Right renal cortex interstitium (tissue), 3 donors: ENCODE results near the gene SIPA1L3. TPM values are rescaled to one million over a fixed set of nuclear protein-coding genes. Genes with fewer than 3 reads are reported as not detected.

Experiments used
- DNase-seq, 3 donors: peaks; one replicate each; pipeline ENCODE4 v3.0.0-alpha.2; 2013; ENCODE audit warnings: low read depth in 3 of 3, low spot score in 2 of 3
- polyA plus RNA-seq, 3 donors: library from polyadenylated mRNA; unstranded; fragments of 120-200 nt; gene quantifications; one replicate each; pipeline ENCODE4 v1.2.1, GENCODE V29; 2013; ENCODE audit not compliant: insufficient read length in 3 of 3

SIPA1L3 gene
- polyA plus RNA-seq, 3 donors = 25.4 to 28.2 (median 25.7) TPM

DNA sequence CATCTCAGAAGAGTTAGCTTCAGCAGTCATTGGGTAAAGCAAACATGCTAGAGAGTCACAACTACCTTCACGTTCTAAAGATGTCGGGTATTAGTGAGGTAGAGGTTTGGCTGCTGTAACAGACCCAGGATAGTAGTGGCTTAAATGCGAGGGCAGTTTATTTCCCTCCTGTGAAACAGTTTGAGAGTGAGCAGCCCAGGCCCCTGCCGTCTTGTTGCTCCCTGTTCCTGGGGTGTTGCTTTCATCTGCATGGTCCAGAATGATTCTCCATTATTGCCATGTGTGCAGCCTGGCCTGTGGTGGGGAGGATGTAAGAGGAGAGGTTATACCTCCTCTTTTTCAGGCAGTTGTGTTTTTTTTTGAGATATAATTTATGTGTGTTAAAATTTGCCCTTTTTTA is 63.7 kb downstream of the SIPA1L3 start:
- DNase-seq = no peak

GRCh38 chr19:37972803-37973202 is 65.8 kb downstream of the SIPA1L3 start:
- no peak for DNase-seq

GRCh38 chr19:37973666-37974065 is 66.7 kb downstream of the SIPA1L3 start:
- no peak for DNase-seq

DNA sequence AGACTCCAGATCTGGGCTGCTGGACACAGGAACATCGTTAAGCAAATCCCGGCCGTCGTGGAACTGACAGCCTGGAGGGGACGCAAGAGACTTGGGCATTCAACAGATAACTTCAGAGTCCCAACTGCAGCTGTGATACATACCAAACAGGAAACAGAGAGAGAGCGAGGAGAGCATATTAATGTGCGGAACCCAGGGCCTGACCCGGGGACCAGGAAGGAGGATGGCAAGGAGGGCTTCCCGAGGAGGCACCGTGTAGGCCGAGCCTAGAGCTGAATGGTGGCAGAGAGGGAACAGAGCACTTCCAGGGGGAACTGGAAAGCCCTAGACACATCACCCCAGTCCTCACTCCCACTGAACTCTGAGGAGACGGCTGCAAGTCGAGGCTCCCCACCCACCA is 68.1 kb downstream of the SIPA1L3 start:
- no peak for DNase-seq

DNA sequence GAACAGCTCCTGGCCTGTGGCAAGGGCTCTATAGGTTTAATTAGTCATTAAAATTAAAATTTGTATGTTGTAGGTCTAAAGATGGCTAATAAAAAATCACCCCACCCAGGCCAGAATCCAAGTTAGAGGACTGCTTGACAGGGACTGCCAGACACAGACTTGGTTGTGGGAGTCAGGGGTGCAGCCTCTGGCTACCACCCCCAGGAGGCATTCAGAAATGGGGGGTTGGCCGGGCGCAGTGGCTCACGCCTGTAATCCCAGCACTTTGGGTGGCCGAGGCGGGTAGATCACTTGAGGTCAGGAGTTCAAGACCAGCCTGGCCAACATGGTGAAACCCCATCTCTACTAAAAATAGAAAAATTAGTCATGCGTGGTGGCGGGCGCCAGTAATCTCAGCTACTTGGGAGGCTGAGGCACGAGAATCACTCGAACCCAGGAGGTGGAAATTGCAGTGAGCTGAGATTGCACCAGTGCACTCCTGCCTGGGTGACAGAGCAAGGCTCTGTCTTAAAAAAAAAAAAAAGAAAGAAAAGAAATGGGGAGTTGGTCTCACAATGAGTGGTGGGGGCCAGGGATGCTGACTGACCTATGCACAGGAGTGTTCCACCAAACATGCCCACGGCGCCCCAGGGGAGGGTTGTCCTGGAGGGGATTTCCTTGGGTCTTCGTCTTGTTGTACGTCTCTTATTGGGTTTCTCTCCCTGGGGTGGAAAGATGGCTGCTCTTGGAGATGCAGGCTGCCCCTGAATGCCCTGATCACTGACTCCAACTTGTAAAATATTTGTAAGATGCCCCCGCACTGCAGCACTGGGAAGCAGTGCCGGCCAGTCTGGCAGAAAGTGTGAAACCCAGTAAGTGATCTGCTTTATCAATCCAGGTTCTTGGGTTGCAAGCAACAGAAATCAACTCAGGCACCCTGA is 68.8 kb downstream of the SIPA1L3 start:
- DNase-seq = no peak

GRCh38 chr19:37977391-37977790 is 70.4 kb downstream of the SIPA1L3 start:
- DNase-seq = no peak

DNA sequence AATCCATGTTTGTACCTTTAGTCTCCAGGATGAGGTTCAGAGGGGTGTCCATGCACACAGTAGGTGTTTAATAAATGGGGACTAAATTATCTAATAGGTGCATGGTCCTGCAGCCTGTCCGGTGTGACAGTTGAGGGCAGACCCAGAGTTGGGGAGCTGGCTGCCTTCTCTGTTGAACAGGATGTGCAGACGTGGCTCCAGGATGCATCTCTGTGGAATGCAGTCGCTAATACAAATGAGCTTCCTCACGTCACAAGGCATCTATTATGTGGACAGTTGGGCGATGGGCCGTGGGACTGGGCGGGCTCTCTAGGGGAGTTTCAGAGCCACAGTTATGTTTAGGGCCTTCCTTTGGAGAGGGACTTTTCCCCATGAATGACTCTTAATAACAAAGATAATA is 71.0 kb downstream of the SIPA1L3 start:
- DNase-seq = no peak

- DNase-seq = no peak
These were observed 72.6 kb downstream of the SIPA1L3 start for GRCh38 chr19:37979547-37980082.

DNA sequence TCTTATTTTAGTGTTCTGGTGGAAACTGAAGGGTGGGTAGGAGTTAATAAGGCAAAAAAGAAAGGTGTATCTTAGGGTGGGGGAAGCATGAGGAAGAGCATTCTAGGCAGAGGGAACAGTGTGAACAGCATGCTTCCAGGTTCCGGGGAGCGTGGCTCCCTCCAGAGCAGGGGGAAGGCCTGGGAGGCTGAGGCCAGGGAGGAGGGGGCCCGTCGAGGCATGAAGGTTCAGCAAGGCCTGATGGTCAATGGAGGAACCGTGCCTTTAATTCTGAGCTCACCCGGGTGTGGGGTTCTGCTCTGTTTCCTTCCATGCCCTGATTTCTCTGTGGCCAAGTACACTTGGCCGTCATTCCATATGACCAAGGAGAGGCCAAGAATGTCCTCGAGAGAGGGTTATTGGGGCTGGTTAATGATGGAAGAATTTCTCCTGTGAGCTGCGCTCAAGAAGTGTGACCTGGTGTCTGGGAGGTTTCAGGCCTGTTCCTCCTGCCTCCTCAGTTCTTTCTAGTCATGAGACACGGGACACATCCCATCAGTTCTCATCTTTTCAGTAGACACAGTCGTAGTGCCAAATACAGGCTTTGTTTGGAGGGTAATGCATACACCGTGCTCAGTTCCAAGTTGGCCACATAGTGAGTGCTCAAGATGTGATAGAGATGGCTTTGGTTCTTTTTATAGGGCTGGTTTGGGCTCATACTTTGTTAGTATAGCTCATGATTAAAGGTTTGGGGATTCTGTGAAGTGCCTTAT is 73.6 kb downstream of the SIPA1L3 start:
- DNase-seq = no peak

GRCh38 chr19:37981785-37982475 is 74.9 kb downstream of the SIPA1L3 start:
- DNase-seq = no peak

- no peak for DNase-seq
These were observed 75.6 kb downstream of the SIPA1L3 start for GRCh38 chr19:37982655-37983054.

DNA sequence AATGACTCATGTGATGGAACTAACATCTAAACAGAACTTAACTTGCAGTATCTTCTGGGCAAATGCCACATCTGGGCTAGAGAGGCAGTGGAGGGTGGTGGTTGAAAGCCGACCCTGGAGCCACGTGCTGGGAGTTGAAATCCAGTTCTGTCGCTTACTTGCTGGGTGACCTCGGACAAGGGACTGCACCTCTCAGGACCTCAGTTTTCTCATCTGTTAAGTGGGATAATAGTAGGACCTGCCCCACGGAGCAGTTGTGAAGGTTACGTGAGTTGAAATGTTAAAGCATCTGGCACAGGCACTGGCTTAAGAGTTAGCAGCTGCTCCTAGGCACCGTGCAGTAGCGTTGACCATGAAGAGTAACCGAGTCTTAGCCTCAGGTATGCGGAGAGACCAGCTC is 76.1 kb downstream of the SIPA1L3 start:
- no peak for DNase-seq

DNA sequence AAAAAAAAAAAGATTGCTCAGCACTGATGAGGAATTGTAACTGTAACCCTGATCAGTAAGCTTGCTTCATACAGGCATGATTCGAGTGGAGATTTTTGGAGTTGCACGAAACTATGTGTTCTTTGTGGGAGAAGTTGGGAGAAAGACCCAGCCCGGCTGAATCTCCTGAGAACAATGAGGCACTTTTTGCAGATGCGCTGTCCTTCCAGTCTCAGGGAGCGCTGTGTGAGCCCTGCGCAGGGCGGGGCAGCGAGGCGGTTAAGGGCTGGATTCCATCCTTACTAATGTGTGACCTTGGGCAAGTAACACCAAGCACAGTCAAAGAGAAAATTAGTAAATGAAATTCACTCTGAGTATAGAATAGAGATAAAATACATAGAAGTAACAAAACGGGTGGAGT is 76.9 kb downstream of the SIPA1L3 start:
- DNase-seq = no peak

DNA sequence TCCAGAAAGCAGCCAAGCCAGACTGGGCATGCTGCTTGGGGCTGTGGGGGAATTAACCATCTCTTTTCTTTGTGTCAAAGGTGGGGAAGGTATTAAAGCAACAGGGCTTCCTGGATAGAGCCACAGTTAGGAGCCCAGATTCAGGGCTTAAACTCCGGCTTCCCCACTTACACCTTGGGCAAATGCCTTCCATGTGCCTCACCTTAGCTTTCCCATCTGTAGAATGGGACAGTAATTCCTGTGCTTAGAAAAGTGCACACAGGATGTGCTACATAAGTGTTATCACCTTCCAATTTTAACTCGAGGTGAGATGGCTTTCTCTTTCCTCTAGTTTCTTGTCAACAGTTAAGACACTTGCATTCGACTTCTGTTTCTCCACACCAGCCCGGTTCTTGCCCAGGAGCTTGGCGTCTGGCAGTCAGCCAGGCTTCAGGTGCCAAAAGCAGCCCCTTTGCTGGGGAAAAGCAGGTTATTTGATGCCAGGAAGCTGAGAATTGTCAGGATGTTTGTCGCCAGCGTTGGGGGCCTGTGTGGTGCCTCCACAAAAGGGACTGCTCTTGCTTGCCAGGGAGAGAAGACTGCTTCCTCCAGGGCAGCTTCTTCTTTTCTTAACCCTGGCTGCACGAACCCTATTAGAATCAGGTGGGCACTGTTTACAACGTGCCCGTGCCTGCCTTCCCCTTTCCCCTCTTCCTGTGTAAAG is 79.2 kb downstream of the SIPA1L3 start:
- no peak for DNase-seq

DNA sequence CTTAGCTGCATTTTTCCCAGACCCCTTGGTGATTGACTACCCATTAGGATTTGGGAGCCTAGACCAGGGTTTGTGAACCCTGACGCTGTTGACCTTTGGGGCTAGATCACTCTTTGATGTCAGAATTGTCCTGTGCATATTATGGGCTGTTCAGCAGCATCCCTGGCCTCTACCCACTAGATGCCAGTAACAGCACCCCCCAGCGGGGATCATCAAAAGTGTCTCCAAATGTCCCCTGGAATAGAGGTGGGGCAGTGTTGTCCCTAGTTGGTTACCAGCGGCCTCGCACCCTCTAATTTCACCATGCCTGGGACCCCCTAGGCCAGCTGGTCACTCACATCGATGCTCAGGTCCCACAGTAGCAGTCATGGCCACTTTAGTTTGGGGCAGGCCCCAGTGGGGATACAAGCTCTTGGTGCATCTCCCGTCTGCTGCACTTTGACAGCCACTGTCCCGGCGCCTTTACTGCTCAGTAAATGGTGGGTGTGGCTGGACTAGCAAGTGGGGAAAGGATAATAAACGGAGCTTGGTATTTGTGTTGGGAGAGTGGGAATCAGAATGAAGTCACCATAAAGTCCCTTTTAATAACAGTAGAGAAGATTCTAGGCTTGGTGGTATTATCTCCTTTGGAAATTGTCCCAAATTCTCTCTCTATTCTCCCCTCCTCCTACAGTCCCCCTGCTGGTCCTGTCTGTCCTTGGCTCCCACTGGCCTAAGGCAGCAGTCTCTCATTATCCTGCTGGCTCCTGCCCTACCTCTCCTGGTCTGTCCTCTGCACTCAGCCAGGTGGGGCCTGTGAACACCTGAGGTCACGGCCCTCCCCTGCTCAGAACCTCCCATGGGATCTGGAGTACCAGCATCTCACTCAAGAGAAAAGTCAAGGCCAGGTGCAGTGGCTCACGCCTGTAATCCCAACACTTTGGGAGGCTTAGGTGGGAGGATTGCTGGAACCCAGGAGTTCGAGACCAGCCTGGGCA is 80.6 kb downstream of the SIPA1L3 start:
- DNase-seq = no peak

DNA sequence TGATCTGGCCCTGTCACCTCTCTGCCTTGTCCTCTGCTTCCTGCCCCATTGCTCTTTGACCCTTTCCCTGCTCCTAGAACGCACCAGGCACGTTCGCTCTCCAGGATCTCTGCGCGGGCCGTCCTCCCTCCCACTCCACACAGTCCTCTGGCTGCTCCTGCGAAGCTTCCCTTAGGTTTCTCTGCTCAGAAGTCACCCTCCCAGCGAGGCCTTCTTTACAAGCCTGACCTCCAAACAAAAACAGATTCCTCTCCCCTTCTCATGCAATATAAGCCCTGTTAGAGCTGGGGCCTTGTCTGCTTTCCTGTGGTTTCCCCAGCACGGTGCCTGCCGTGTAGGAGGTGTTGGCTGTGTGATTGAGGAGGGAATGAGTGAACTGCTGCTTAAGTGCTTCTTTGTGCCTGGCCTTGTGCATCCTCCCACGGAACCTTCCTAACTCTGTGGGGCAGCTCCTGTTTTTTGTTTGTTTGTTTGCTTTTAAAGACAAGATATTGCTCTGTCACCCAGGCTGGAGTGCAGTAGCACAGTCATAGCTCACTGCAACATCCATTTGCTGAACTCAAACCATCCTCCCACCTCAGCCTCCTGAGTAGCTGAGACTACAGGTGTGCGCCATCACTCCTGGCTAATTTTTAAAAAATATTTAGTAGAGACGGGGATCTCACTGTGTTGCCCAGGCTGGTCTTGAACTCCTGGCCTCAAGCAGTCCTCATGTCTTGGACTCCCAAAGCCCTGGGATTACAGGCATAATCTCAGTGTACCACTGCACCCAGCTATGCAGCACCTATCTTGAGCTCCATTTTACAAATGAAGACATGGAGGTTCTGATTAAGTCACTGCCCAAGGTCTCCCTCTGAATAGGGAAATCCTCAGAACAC is 82.0 kb downstream of the SIPA1L3 start:
- no peak for DNase-seq

GRCh38 chr19:37989855-37990254 is 82.8 kb downstream of the SIPA1L3 start:
- DNase-seq = no peak

DNA sequence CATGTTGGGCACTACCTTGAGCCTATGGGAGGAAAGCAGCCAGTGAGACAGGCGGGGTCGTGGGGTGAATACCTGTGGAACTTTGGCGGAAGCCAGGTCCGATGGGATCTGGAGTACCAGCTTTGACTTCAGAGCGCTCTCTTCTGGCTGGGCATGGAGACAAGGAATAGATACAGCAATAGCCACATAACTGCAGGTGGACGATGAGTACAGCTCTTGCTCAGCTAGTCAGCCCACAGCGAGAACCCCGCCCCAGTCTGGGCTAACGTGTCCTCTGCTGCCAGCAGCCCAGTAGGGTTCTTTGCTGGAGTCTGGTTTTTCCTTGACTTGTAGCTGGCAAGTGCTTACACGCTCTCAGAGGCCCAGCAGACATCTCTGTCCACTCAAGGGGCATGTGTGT is 83.4 kb downstream of the SIPA1L3 start:
- DNase-seq = no peak
